Measurements from ENCODE around the gene PRKCA.

Gene PRKCA

GRCh38 chr17:66726846-66727245 lies 424.4 kb downstream of the PRKCA start:
- DNase-seq: no peak

- DNase-seq: peak; percentile 37
Observed at GRCh38 chr17:66727634-66728570, 425.5 kb downstream of the PRKCA start.

- DNase-seq: no peak
Observed at GRCh38 chr17:66730461-66730923, 428.1 kb downstream of the PRKCA start.

- DNase-seq: no peak
Observed at GRCh38 chr17:66733759-66734158, 431.3 kb downstream of the PRKCA start.

GRCh38 chr17:66734186-66734943 lies 432.0 kb downstream of the PRKCA start:
- no peak for DNase-seq

- no peak for DNase-seq
Observed at GRCh38 chr17:66737524-66737923, 435.1 kb downstream of the PRKCA start.

GRCh38 chr17:66738301-66738700 lies 435.9 kb downstream of the PRKCA start:
- no peak for DNase-seq

GRCh38 chr17:66739553-66739952 lies 437.1 kb downstream of the PRKCA start:
- DNase-seq: no peak

GRCh38 chr17:66740226-66740625 lies 437.8 kb downstream of the PRKCA start:
- DNase-seq: no peak

GRCh38 chr17:66743511-66743910 lies 441.1 kb downstream of the PRKCA start:
- no peak for DNase-seq

- DNase-seq: no peak
Observed at GRCh38 chr17:66746736-66747135, 444.3 kb downstream of the PRKCA start.

- DNase-seq: peak; percentile 80
Observed at GRCh38 chr17:66747578-66748275, 445.3 kb downstream of the PRKCA start.

GRCh38 chr17:66748578-66748977 lies 446.2 kb downstream of the PRKCA start:
- no peak for DNase-seq

GRCh38 chr17:66749217-66749832 lies 446.9 kb downstream of the PRKCA start:
- DNase-seq: no peak

- no peak for DNase-seq
Observed at GRCh38 chr17:66750116-66750515, 447.7 kb downstream of the PRKCA start.

- no peak for DNase-seq
Observed at GRCh38 chr17:66750781-66751543, 448.5 kb downstream of the PRKCA start.

GRCh38 chr17:66751771-66752170 lies 449.4 kb downstream of the PRKCA start:
- DNase-seq: no peak

GRCh38 chr17:66752411-66752810 lies 450.0 kb downstream of the PRKCA start:
- DNase-seq: no peak

GRCh38 chr17:66753126-66753920 lies 450.9 kb downstream of the PRKCA start:
- DNase-seq: no peak

- DNase-seq: no peak
Observed at GRCh38 chr17:66755101-66755943, 452.9 kb downstream of the PRKCA start.

All from EL (cell line).